BJ (cell line): ENCODE results near the gene SSC5D. TPM values are rescaled to one million over a fixed set of nuclear protein-coding genes. Genes with fewer than 3 reads are reported as not detected.

Source experiments
- CTCF ChIA-PET: fragments of 350-600 bp; formaldehyde crosslinking; extraction: SDS; loops from one replicate; lab custom pipeline; 2021; ENCODE audit warnings: antibody characterized with exemption, inconsistent platforms; lab: Yijun Ruan, JAX
- POLR2A ChIA-PET: fragments of 300-600 bp; sonication (Branson Sonifier 250); formaldehyde crosslinking; extraction: SDS; loops from one replicate; lab custom pipeline; 2021; ENCODE audit warnings: antibody characterized with exemption; lab: Charles Lee
- DNase-seq: peaks from one replicate; pipeline ENCODE4 v3.0.0-alpha.2; 2011; ENCODE audit warnings: low read depth
- H3K27me3 ChIP-seq: 2 replicates; pipeline ENCODE4 v1.6.0; 2011; ENCODE audit warnings: low read length; ENCODE audit not compliant: control insufficient read depth, insufficient read depth
- H3K36me3 ChIP-seq: 2 replicates; pipeline ENCODE4 v1.5.1; 2011; ENCODE audit warnings: low read length; ENCODE audit not compliant: control insufficient read depth, insufficient read depth
- H3K4me3 ChIP-seq: 2 replicates; pipeline ENCODE4 v1.5.1; 2011; ENCODE audit warnings: low read depth, mild to moderate bottlenecking, control low read depth, low read length
- polyA plus RNA-seq: library from polyadenylated mRNA; depleted of rRNA; stranded (reverse); fragments of >200 nt; gene quantifications from 2 replicates; pipeline ENCODE4 v1.2.3, GENCODE V29; 2011
- TF ChIP-seq, protein P1 (sequence below): IDR thresholded peaks from 2 replicates; pipeline ENCODE4 v1.5.1; 2011; ENCODE audit warnings: low read depth, mild to moderate bottlenecking, control low read depth, inconsistent platforms, low read length, moderate library complexity; ENCODE audit not compliant: insufficient read depth

SSC5D gene
- polyA plus RNA-seq, 1 experiment: 8.2 TPM

DNA sequence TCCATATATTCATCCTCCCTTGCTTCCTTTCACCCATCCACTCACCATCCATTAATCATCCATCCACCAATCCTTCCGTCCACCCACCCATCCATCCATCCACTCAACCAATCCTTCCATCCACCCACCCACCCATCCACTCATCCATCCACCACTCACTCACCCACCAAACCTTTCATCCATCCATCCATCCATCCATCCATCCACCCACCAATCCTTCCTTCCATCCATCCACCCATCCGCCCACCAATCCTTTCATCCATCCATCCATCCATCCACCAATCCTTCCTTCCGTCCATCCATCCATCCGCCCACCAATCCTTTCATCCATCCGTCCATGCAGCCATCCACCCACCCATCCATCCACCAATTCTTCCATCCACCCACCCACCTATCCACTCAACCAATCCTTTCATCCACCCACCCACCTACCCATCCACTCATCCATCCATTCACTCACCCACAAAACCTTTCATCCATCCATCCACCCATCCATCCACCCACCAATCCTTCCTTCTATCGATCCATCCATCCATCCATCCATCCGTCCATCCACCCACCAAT, 54.1 kb downstream of the SSC5D start:
- CTCF ChIA-PET: no interaction called here
- TF ChIP-seq, protein P1, sequence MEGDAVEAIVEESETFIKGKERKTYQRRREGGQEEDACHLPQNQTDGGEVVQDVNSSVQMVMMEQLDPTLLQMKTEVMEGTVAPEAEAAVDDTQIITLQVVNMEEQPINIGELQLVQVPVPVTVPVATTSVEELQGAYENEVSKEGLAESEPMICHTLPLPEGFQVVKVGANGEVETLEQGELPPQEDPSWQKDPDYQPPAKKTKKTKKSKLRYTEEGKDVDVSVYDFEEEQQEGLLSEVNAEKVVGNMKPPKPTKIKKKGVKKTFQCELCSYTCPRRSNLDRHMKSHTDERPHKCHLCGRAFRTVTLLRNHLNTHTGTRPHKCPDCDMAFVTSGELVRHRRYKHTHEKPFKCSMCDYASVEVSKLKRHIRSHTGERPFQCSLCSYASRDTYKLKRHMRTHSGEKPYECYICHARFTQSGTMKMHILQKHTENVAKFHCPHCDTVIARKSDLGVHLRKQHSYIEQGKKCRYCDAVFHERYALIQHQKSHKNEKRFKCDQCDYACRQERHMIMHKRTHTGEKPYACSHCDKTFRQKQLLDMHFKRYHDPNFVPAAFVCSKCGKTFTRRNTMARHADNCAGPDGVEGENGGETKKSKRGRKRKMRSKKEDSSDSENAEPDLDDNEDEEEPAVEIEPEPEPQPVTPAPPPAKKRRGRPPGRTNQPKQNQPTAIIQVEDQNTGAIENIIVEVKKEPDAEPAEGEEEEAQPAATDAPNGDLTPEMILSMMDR: no peak
- Histone ChIP-seq H3K27me3 (no peaks in the 10 kb centered on the region), H3K4me3 (no peak overlapping the region), H3K36me3 (no peaks in the 10 kb centered on the region)
- DNase-seq: no peak
- POLR2A ChIA-PET: no interaction called here

DNA sequence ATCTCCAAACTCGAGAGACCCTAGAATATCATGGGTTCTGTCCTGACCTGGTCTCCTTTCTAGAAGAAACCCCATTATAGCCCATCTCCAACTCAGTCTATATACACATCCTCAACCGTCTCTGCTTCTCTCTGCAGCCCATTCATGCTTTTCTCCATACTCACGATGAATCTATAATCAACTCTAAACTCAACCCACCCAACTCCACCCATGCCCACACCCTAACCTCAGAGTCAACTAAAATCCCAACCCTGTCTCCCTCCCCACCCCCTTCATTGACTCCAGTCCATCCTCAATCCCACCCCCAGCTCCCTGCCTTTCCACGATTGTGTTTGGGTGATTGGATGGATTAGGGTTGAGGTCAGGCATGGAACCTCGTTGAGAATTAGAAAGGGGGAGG, 55.3 kb downstream of the SSC5D start:
- TF ChIP-seq, protein P1: no peak
- ChIA-PET POLR2A (no interaction called here), CTCF (no interaction called here)
- Histone ChIP-seq H3K36me3 (no peaks in the 10 kb centered on the region), H3K4me3 (no peak overlapping the region), H3K27me3 (no peaks in the 10 kb centered on the region)
- DNase-seq: no peak

DNA sequence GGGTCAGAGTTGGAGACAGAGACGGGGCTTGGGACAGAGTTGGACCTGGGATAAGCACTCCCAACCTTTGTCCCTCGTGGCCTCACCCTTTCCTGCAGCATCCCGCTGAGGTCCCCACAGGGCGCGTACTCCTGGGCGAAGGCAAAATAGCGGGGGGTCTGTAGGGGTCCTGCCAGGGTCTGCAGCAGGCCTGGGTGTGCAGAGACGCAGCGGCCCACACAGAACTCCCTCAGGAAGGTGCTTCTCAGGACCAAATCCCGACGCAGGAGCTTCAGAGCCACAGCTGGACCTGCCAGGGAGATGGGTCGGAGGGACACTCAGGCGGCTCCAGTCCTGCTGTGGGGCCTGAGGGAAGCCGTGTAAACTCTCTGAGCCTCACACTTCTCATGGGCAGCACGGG, 55.8 kb downstream of the SSC5D start:
- CTCF ChIA-PET: no interaction called here
- TF ChIP-seq, protein P1: no peak

DNA sequence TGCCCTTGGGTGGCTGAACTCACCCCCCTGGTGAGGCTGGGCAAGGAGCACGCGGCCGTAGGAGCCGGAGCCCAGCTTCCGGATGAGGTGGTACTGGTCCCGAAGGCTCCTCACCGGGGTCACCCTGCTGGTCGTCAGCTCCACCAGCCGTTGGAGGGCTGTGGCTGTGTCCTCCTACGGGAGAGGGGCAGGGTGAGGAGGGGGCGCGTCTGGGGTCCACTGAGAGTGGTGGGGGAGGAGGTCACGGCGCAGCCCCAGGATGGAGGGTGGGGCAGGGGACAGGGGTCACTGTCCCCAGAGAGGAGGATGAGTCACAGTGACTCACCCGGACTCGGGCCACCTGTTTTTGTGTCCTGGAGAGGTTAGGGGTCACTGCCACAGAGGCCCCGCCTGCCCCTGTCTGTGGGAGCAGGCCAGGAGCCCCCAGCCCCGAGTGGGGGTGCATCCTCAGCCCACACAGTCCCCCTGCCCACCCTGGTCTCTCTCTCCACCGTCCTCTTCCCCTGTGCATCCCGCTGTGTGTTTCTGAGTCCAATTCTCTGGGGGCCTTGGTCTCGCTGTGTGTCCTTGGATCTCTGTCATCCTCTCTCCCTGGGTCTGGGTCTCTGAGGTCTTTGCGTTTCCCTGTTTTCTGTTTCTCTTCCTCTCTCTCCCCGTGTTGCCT, 56.7 kb downstream of the SSC5D start:
- ChIA-PET POLR2A (no interaction called here), CTCF (no interaction called here)
- H3K4me3 ChIP-seq: no peak overlapping the region
- DNase-seq: no peak
- TF ChIP-seq, protein P1: no peak
- H3K27me3 ChIP-seq: no peaks in the 10 kb centered on the region
- no peaks in the 10 kb centered on the region for H3K36me3 ChIP-seq

More for the DNA sequence above, 55.8 kb downstream of the SSC5D start:
- H3K27me3 ChIP-seq: no peaks in the 10 kb centered on the region
- no peaks in the 10 kb centered on the region for H3K36me3 ChIP-seq
- POLR2A ChIA-PET: no interaction called here
- no peak for DNase-seq
- no peak overlapping the region for H3K4me3 ChIP-seq

DNA sequence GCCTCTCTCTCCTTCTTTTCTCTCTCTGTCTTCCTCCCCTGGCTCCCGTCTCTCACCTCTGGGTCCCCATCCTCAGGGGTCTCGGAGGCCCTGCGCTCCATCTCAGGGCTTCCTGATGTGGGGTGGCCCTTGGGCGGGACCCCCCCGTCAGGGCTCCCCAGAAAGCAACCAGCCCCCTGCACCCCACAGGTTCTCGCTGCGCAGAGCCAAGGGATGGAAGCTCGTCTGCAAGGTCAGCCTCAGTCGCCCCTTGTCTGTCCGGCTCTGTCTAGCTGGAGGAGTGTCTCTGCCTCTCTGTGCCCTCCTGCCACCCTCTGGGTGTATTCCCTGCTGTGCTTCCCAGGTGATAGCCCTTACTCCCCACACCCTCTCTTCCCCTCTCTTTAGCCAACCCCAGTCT, 57.2 kb downstream of the SSC5D start, which contains the start of gene SBK3:
Gene SBK3, minus strand, starts transcription at position 101 of the 400 bp plus-strand sequence. Its CDS starts 0 bp downstream, at position 101.
- DNase-seq: no peak
- ChIA-PET POLR2A (no interaction called here), CTCF (interaction anchor here (0.5 kb wide), 1 partner anchor 61 kb away, joined by 3 read pairs; no protein-coding TSS in a partner anchor)
- no peaks in the 10 kb centered on the region for H3K27me3 ChIP-seq
- no peaks in the 10 kb centered on the region for H3K36me3 ChIP-seq
- TF ChIP-seq, protein P1: no peak
- no peak within 1 kb of the TSS for H3K4me3 ChIP-seq
